T follicular helper cell (primary cell): ENCODE results near the gene SLC5A11.
A peak's percentile ranks its signal among the peaks of the same experiment; 100 is the strongest.
"Not testable (repeated sequence)": the region's sequence is repeated elsewhere in the genome, so short reads cannot be mapped to it uniquely, and the experiment has no call there.

ENCODE experiments used
- DNase-seq: peaks from one replicate; pipeline ENCODE4 v3.0.0-alpha.2; 2020; ENCODE audit warnings: low read depth

The SLC5A11 gene

DNA sequence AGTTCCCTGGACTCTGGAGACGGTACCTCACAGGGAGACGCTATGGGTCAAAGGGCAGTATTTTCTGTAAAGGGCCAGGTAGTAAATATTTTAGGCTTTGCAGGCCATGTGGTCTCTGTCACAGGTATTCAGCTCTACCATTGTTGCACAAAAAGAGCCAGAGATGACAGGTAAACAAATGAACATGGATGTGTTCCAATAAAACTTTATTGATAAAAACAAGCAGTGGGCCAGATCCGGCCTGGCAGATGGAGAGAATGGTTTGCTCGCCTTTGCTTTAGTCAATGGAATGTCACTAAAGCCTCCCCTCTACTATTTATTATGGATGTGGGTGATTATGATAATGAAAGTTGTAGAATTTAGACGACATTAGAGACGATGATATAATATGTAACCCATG, 8.9 kb upstream of the SLC5A11 start:
- no peak for DNase-seq

- DNase-seq = no peak
These were observed 7.8 kb upstream of the SLC5A11 start for GRCh38 chr16:24837969-24838368.

- no peak for DNase-seq
These were observed 7.1 kb upstream of the SLC5A11 start for GRCh38 chr16:24838554-24839266.

DNA sequence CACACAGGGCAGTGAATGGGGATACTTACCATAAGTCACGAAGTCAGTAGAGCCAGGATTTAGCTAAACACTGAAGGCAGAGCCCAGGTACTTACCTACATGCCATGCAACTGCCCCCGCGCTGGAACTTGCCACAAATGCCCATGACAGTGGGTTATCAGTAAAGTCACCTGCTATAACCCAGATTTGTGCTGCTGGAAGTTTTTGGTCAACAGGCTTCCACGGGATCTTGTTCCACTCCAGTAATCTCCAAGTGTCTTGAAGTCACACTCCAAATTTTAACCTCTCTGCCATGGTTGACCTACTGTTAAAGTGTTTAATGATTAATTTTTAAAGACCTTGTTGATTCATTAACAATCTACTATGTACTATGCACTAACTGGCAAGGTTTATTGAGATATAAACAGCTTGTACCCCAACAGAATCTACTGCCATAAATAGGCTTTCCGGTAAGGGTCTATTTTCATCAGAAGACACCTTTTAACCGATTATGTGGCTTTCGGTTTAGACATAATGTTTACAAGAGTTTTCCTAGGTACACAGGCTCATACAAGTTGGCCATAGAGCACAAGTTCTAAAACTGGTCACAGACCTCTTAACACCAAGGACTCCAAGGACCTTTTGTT, 6.3 kb upstream of the SLC5A11 start:
- no peak for DNase-seq

GRCh38 chr16:24841291-24841690, 4.5 kb upstream of the SLC5A11 start:
- DNase-seq = no peak

DNA sequence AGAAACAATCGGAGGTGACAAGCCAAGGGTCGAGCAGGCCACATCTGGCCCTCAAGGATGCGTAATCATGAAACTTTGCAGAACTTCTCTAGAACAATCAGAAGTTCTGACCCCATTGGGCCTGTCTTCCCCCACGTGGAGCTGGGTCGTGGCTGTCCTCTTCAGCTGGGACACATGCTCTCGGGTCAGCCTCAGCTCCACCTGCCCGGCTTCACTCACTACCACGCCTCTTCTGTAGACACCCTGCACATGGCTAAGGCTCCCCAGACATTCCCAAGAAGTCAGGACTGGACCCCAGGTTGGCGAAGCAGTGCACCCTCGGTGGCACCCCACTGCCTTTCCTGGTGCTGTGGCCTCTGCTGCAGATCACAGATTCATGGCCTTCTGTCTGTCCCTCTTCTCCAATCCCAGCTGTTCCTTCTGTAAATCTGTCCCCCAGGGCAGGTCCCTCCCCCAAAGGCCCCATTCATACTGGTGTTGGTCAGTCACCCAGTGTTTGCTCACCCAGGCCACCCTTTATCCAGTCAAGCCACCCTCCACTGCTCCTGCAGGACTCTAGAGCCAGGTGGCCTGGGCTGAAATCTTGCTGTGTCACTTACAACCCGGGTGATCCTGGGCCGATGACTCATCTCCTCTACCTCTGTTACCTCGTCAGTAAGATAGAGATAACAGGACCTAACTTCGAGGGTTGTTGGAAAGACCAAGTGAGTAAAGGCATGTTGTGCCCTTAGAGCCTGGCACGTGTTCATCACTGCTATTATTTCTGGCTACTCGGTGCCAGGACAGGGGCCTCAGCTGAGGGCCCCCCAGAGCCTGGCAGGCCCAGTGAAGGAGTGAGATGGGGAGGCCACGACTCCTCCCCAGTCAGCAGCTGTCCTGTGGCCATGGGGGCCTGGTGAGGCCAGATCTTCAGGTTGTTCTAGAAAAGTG, 1.4 kb upstream of the SLC5A11 start:
- no peak for DNase-seq

- not testable (repeated sequence) for DNase-seq
These were observed 765 bp upstream of the SLC5A11 start for GRCh38 chr16:24845031-24845365.

DNA sequence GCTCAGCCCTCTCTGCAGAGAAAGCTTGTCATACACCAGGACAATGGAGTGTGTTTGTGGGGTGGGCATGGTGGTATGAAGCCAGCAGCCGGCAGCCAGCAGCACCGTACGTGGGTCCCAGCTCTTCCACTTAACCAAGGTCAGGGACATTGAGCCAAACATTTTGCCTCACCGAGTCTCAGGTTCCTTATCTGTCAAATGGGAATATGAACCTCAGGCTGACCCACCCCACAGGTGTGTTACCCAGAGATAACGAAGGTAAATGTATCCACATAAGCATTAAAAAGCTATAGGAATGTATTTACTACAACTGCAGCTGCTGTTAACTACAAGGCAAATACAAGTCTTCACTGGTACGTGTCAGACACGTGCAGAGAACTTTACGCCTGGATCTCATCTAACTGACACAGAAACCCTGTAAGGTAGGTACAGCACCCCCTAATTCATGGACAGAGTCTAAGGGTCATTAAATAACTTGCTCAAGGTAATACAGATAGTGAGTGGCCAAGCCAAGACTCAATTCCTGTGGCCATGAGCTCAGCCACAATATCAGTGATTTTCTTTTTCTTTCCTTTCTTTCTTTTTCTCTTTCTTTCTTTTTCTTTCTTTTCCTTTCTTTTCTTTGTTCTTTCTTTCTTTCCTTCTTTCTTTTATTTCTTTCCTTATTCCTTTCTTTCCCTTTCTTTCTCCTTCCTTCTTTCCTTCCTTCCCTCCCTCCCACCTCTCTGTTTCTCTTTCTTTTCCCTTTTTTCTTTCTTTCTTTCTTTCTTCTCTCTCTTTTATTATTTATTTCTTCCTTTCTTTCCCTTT, 990 bp downstream of the SLC5A11 start:
- no peak for DNase-seq

DNA sequence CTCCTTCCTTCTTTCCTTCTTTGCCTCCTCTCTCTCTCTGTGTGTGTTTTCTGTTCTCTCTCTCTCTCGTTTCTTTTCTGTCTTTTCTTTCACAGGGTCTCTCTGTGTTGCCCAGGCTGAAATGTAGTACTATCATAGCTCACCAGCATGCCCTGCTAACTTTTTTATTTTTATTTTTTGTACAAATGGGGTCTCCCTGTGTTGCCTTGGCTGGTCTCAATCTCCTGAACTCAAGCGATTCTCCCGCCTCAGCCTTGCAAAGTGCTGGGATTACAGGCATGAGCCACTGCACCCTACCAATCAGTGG, 1.5 kb downstream of the SLC5A11 start:
- DNase-seq = no peak

GRCh38 chr16:24848065-24848464, 2.3 kb downstream of the SLC5A11 start:
- no peak for DNase-seq

- no peak for DNase-seq
These were observed 3.9 kb downstream of the SLC5A11 start for GRCh38 chr16:24849641-24850040.

GRCh38 chr16:24850289-24850938, 4.7 kb downstream of the SLC5A11 start:
- no peak for DNase-seq

GRCh38 chr16:24851700-24852099, 5.9 kb downstream of the SLC5A11 start:
- DNase-seq = no peak

DNA sequence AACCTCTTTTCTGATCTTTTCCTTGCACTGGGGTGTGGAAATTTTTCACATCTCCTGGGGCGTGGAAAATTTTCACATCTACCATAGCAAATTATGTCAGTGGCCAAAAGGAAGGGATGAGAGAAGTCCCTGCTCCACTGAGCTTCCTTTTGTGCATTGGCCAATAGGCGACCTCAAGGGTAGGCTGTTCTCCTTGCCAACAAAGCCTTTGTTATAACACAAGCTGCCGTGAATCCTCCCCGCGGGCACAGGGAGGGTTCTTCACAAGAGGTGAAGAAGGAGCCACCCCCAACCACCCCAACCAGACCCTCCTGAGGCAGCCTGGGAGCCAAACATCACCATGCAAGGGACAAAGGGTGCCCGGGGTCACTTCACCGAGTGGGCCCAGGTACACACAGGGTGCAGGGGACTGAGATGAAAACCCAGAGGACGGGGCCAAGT, 6.5 kb downstream of the SLC5A11 start:
- DNase-seq = no peak

- DNase-seq = no peak
These were observed 7.5 kb downstream of the SLC5A11 start for GRCh38 chr16:24853169-24853824.

- DNase-seq = no peak
These were observed 8.1 kb downstream of the SLC5A11 start for GRCh38 chr16:24853830-24854229.

DNA sequence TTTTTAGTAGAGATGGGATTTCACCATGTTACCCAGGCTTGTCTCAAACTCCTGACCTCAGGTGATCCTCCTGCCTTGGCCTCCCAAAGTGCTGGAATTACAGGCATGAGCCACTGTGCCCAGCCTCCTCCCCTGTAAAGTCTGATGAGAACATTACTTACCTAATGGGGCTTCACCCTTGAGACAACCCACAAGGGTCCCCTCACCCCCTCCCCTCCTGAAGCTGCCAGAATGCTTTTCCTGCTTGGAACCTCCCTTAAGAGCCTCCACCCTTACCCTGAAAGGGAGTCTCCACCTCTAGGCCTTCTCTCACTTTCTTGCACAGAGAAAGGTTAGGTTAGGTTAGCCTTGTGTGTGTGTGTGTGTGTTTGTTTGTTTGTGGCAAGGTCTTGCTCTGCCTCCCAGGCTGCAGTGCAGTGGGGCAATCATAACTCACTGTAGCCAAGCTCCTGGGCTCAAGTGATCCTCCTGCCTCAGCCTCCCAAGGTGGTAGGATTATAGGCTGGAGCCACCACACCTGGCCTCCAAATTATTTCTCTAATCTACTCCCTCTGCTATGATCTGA, 8.9 kb downstream of the SLC5A11 start:
- no peak for DNase-seq

DNA sequence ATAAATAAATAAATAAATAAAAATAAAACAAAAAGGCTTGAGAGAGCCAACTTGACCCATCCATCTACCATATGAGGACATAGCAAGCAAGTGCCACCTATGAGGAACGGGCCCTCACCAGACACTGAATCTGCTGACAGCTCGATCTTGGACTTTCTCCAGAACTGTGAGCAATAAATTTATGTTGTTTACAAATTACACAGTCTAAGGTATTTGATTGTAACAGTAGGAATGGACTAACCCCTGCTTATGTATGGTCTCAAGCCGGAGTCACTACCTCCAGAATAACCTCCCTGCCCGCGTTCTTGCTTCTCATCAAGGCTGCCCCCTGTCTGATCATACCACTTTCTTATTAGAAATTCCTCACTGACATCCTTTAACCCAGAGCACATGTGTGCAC, 9.9 kb downstream of the SLC5A11 start:
- DNase-seq = no peak

- DNase-seq = not testable (repeated sequence)
These were observed 11.1 kb downstream of the SLC5A11 start for GRCh38 chr16:24856871-24857270.

GRCh38 chr16:24858219-24859041, 12.7 kb downstream of the SLC5A11 start:
- DNase-seq = peak; percentile 30
